Stomach (tissue), 4 donors: ENCODE results near the gene STK32C.

ENCODE experiments used
- CTCF ChIP-seq, 7 experiments: fragments of 450-650 bp in 4 of 7; fragments of 200-600 bp in 3 of 7; sonication (generic) in 3 of 7; IDR thresholded peaks; one replicate each; pipeline ENCODE4 v1.5.1; 2016 to 2019; ENCODE audit warnings: antibody characterized with exemption in 7 of 7, control low read depth in 2 of 7, mild to moderate bottlenecking in 1 of 7
- EP300 ChIP-seq: sonication (generic); formaldehyde crosslinking; IDR thresholded peaks from one replicate; pipeline ENCODE4 v1.6.1; 2017; ENCODE audit warnings: antibody characterized with exemption
- POLR2A ChIP-seq, 4 donors: fragments of 450-650 bp; IDR thresholded peaks; one replicate each; pipeline ENCODE4 v1.6.1; 2016; ENCODE audit warnings: antibody characterized with exemption in 4 of 4, control low read depth in 2 of 4, mild to moderate bottlenecking in 1 of 4, moderate library complexity in 1 of 4

GRCh38 chr10:132336919-132337407 is 29.2 kb upstream of the STK32C start:
- no peak for TF ChIP-seq EP300
- no peak for TF ChIP-seq CTCF (IDR thresholded peaks at IDR 0.05)
- TF ChIP-seq POLR2A (IDR thresholded peaks at IDR 0.05) = no peak
